ENCODE measurements around the gene DSCAML1.

The DSCAML1 gene

GRCh38 chr11:117541211-117541610 lies 255.8 kb downstream of the DSCAML1 start:
- DNase-seq = no peak

GRCh38 chr11:117538263-117539135 lies 258.5 kb downstream of the DSCAML1 start:
- no peak for DNase-seq

- DNase-seq = no peak
Observed at GRCh38 chr11:117535850-117536411, 261.1 kb downstream of the DSCAML1 start.

- no peak for DNase-seq
Observed at GRCh38 chr11:117535201-117535849, 261.7 kb downstream of the DSCAML1 start.

GRCh38 chr11:117532568-117532967 lies 264.4 kb downstream of the DSCAML1 start:
- DNase-seq = no peak

DNA sequence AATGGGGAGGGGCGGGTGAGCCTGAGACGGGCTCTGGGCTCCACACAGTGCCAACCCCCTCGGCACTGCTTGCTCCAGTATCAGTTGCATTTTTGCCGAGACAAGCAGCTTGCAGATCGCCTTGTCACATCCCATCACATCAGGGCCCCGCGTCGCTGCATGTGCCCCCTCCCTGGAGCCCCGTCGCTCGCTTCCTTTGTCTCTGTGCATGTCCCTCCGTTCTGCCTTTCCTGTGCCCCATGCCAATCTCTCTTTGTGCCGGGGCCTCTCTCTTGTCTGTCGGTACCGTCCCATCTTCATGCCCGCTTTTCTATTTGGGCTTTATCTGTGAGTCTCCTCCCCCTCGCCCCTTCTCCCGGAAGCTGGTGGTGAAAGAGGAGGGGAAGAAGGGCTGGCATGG lies 267.2 kb downstream of the DSCAML1 start:
- DNase-seq = no peak

DNA sequence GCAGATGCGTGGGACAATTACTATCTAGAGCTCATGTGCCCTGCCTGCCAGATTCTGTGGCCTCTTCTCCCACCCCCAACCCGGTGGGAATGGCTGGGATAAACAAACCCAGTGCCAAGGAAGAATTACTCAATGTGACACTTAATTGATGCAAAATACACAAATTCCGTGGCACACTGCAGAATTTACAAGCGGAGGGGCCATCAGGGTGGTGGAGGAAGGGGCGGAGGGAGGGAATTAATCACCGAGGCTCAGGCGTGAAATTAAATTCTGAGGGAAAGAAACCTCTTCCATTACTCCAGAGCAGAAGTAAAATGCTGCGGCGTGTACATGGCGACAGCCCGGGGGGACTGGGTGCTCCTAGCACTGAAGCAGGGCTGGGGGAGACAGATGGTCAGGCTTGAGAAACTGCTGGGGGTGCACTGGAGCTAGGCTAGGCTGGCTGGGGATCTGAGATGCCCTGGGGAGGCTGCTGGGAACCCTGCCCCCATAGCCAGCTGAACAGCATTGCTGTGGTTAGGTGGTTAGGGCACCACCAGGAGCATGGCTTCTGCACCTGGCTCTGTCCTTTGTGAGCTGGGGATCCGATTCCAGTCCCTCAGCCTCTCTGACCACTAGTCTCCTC lies 268.8 kb downstream of the DSCAML1 start:
- DNase-seq = no peak

DNA sequence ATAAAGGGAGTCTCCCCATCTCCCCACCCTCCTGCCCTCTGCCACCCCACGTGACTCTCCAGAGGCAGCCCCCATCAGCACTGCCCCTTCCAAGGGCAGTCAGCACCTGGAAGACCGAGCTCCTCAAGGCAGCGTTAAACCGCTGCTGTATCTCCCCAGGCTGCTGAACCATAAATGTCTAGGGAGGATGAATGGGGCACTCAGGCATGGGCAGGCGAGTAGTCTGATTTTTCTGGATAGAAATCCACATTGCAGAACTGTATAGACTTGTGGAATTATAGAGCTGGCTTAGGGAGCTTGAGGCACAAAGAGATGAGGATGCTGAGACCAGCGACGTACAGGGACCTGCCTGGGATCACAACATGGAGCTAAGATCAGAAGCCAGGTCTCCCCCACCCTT lies 269.7 kb downstream of the DSCAML1 start:
- DNase-seq = no peak

DNA sequence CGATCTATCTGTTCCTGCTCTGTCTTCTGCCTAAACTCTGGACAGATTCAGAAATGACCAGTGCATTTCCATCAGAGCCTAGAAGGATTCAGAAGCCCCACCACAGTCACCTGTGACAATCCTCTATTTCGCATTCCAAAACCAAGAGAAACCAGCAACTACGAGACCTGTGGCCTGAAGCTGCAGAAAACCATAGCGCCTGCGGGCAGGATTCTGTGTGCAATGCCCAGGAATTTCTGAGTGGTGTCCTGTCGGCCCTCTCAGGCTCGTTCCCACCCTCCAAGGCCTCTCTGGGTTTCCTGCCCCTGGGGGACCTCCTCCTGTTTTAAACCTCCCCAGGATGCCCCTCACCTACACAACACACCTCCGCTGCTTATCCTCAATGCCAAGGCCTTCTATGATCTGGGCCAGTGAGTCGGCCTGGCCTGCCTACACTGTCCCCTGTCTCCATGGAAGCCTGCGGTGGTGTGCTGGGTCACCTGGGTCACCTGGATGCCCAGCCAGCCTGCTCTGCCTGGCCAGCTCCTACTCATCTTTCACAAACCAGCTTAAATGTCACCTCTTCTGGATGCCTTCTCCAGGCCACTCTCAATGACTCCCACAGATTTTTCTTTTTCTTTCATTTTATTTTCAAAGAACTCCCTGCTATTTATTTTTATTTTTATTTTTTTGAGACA lies 271.0 kb downstream of the DSCAML1 start:
- no peak for DNase-seq

GRCh38 chr11:117524468-117525183 lies 272.4 kb downstream of the DSCAML1 start:
- DNase-seq = no peak

- no peak for DNase-seq
Observed at GRCh38 chr11:117523680-117524079, 273.3 kb downstream of the DSCAML1 start.

DNA sequence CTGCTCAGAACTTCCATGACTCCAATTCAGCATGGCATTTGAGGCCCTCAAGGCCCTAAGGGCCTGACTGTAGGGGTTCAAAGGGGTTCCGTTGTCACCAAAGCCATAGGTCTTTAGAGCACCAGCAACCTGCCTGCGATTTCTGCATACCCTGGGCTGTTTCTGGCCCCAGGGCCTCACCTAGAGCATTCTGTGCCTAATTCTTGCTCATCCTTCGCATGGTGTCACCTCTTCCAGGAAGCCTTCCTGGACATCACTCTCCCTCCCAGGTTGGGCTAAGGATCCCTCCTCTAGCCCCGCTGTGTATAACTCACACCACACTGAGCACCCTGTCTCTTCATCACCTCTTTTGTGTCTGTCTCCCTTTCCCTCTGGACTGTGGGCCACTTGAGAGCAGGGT lies 275.0 kb downstream of the DSCAML1 start:
- DNase-seq = no peak

DNA sequence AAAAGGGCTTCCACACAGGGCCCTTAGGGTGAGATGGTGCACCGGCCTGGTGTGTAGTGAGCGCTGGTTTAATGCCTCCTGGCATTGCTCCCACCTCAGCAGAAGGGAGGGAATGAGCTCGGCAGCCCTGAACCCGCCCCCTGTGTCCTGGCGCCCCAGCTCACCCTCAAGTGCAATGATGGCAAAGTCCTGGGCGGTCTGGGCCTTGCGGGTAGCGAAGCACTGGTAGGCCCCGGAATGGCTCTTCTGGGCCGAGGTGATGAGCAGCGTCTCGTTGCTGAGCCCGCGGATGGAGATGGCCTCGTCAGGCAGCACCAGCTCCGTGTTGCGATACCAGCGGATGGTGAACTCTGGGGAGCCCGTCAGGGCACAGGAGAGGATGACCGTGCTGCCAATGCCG lies 276.1 kb downstream of the DSCAML1 start:
- no peak for DNase-seq

- no peak for DNase-seq
Observed at GRCh38 chr11:117520201-117520600, 276.8 kb downstream of the DSCAML1 start.

DNA sequence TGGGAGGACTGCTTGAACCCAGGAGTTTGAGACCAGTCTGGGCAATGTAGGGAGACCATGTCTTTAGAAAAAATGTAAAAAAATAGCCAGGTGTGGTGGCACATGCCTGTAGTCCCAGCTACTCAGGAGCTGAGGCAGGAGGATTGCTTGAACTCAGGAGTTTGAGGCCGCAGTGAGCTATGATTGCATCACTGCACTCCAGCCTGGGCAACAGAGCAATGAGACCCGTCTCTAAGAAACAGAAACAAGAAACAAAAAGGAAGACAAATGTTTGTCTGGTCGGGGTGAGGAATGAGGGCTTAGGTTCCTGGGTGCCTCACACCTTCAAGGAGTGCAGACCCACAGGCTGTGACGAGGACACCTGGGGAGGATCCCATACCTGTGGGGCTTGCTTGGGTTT lies 277.4 kb downstream of the DSCAML1 start:
- no peak for DNase-seq

- DNase-seq = no peak
Observed at GRCh38 chr11:117519170-117519569, 277.8 kb downstream of the DSCAML1 start.

- DNase-seq = no peak
Observed at GRCh38 chr11:117518455-117518854, 278.6 kb downstream of the DSCAML1 start.

DNA sequence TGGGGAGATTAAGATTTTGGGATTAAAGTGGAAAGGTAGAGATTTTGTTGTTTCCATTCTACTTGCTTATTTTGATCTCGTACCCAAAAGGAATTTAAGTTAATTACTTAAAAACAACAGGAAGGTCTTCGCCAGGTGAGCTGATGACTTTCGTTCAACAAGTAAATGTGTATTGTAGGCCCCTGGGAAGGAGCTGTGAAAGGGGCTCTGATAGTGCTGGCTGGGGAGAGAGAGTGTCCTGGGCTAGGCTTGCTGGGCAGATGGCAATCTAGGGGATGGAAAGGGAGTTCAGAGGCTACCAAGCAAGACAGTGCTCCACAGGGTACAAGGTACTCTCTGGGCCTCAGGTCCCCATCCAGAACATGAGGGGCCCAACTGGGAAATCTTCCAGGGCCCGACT lies 279.9 kb downstream of the DSCAML1 start:
- DNase-seq = no peak

GRCh38 chr11:117515892-117516787 lies 280.9 kb downstream of the DSCAML1 start:
- DNase-seq = no peak

- no peak for DNase-seq
Observed at GRCh38 chr11:117514256-117514655, 282.8 kb downstream of the DSCAML1 start.

DNA sequence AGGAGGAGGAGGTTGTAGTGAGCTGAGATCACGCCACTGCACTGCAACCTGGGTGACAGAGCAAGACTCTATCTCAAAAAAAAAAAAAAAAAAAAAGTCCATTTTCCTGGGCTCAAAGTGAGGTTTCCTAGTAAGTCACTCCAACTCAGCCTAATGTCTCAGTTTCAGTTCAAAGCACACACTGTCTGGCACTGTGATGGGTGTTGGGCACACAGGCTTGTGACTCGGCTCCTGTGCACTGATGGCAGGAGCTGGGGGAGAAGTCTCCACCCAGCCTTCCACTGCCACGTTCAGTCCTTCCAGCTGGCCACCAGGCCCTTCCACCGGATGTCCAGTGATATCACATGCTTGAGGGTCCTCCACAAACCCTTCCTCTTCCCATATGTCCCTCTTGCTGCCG lies 283.4 kb downstream of the DSCAML1 start:
- no peak for DNase-seq
